Subcutaneous adipose tissue (tissue), 4 donors: Measurements from ENCODE around the gene NPHP4. TPM values are rescaled to one million over a fixed set of nuclear protein-coding genes. Genes with fewer than 3 reads are reported as not detected.

Source experiments
- total RNA-seq, 4 donors: library from RNA; depleted of rRNA; stranded (reverse); fragments of >200 nt; gene quantifications; one replicate each; pipeline ENCODE4 v1.1.0, GENCODE V29; 2016
- TF ChIP-seq, protein P1 (sequence below): fragments of 450-650 bp; IDR thresholded peaks from one replicate; pipeline ENCODE4 v1.5.1; 2016; ENCODE audit warnings: low read depth, mild to moderate bottlenecking, control low read depth, antibody characterized with exemption, moderate library complexity

The NPHP4 gene
- total RNA-seq, 4 donors from 2014 or later = 7.3 to 11.9 (median 9.5) TPM

DNA sequence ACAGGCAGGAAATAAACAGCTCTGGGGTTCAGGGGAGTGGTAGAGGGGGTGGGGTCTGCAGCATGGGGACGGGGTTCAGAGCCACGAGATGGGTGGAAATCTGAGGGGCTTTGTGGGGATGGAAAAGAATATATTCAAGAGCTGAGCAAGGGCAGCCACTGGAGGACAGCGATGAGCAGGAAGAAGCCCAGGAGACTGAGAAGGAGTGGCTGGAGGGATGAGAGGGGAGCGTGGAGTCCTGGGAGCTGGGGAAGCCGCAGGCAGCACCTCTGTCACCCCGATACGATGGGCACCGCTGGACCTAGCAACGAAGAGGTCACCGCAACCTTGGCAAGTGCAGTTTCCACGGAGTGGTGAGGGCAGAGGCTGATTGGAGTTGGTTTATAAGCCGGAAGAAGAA is 43.5 kb upstream of the NPHP4 start:
- TF ChIP-seq, protein P1, sequence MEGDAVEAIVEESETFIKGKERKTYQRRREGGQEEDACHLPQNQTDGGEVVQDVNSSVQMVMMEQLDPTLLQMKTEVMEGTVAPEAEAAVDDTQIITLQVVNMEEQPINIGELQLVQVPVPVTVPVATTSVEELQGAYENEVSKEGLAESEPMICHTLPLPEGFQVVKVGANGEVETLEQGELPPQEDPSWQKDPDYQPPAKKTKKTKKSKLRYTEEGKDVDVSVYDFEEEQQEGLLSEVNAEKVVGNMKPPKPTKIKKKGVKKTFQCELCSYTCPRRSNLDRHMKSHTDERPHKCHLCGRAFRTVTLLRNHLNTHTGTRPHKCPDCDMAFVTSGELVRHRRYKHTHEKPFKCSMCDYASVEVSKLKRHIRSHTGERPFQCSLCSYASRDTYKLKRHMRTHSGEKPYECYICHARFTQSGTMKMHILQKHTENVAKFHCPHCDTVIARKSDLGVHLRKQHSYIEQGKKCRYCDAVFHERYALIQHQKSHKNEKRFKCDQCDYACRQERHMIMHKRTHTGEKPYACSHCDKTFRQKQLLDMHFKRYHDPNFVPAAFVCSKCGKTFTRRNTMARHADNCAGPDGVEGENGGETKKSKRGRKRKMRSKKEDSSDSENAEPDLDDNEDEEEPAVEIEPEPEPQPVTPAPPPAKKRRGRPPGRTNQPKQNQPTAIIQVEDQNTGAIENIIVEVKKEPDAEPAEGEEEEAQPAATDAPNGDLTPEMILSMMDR = no peak

GRCh38 chr1:6035303-6035702 is 43.1 kb upstream of the NPHP4 start:
- TF ChIP-seq, protein P1 = no peak

- TF ChIP-seq, protein P1 = no peak
Observed at GRCh38 chr1:6034750-6035096, 42.5 kb upstream of the NPHP4 start.

DNA sequence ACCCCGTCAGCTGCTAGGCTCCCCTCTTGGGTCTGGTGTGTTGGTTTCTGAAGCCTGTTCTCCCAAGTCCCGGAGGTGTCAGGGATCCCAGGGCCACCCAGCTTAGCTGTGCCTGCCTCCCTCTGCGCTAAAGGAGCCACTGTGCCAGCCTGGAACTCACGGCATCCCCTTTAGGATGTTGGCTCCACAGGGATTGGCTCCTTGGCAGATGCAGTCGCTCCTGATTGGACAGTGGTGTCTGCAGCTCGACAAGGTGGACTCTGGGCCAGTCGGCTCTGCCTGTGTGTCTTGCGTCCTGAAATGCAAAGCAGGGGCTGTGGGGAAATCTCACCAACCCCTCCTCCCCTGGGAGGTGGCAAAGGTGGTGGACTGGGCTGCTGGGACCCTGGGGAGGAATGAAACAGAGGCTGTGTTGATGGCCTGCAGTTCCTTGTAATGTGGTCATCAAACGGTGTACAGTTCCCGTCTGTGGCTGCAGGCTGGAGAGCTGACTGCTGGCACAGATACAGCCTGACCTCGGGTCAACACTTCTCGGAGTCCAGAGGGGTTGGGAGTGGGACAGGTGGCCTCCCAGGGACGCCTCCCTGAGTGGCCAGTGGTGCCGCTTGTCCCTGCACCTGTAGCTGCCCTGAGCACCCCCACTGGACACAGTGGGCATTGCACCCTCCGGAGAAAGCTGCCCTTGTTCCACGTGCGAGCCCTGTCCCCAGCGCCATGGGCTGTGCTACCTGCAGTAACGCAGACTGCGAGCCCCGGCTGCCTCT is 41.9 kb upstream of the NPHP4 start:
- TF ChIP-seq, protein P1 = no peak

DNA sequence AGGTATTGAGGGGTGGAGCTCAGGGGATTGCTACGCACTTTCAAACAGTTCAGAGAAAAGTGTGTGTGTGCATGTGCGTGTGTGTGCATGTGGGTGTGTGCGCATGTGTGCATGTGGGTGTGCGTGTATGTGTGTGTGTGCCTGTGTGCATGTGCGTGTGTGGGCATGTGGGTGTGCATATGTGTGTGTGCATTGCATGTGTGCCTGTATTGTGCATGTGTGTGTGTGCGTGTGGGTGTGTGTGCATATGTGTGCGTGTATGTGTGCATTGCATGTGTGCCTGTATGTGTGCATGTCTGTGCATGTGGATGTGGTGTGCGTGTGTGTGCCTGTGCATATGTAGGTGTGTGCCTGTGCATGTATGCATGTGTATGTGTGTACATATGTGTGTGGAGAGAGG is 40.9 kb upstream of the NPHP4 start:
- TF ChIP-seq, protein P1 = no peak

- TF ChIP-seq, protein P1 = no peak
Observed at GRCh38 chr1:6030547-6031261, 38.5 kb upstream of the NPHP4 start.

GRCh38 chr1:6030132-6030531 is 37.9 kb upstream of the NPHP4 start:
- TF ChIP-seq, protein P1 = no peak
